GM12878 (cell line): ENCODE measurements around the gene LHFPL3.

Experiments
- CBX5 ChIP-seq: sonication (generic); IDR thresholded peaks from 2 replicates; pipeline ENCODE4 v1.6.1; 2016; ENCODE audit warnings: low read depth, moderate library complexity, mild to moderate bottlenecking, inconsistent platforms
- POLR2A ChIP-seq: IDR thresholded peaks from 2 replicates; pipeline ENCODE4 v1.6.1; 2011; ENCODE audit warnings: low read depth, mild to moderate bottlenecking, low read length

GRCh38 chr7:104604706-104605105, 276.3 kb downstream of the LHFPL3 start:
- no peak for TF ChIP-seq CBX5
- no peak for TF ChIP-seq POLR2A
